Neural cell (in vitro differentiated cells): ENCODE measurements around the gene ZNF547.

Experiments used
- CTCF ChIP-seq: fragments of 450-650 bp; IDR thresholded peaks from 2 replicates; pipeline ENCODE4 v1.5.1; 2014; ENCODE audit warnings: antibody characterized with exemption, mild to moderate bottlenecking, moderate library complexity; ENCODE audit not compliant: poor library complexity, severe bottlenecking
- EP300 ChIP-seq: fragments of 450-650 bp; conservative IDR thresholded peaks from 2 replicates; pipeline ENCODE4 v1.6.1; 2014; ENCODE audit warnings: antibody characterized with exemption, mild to moderate bottlenecking, moderate library complexity; ENCODE audit not compliant: poor library complexity, severe bottlenecking
- EZH2 ChIP-seq: fragments of 200-600, 300-800 bp; shearing (Covaris generic), sonication (generic); IDR thresholded peaks from 2 replicates; pipeline ENCODE4 v1.6.1; 2014; ENCODE audit warnings: antibody characterized with exemption, low read length, borderline replicate concordance, mild to moderate bottlenecking; ENCODE audit not compliant: insufficient read depth, poor library complexity, severe bottlenecking
- POLR2AphosphoS5 ChIP-seq: IDR thresholded peaks from 2 replicates; pipeline ENCODE4 v1.6.1; 2012
- REST ChIP-seq: IDR thresholded peaks from 2 replicates; pipeline ENCODE4 v1.6.1; 2012; ENCODE audit warnings: borderline replicate concordance
- TAF1 ChIP-seq: IDR thresholded peaks from 2 replicates; pipeline ENCODE4 v1.6.1; 2012; ENCODE audit warnings: low read depth

GRCh38 chr19:57421037-57421436 is 57.7 kb downstream of the ZNF547 start:
- TF ChIP-seq CTCF (no peak), EP300 (no peak), REST (no peak), POLR2AphosphoS5 (no peak), EZH2 (no peak), TAF1 (no peak)
